GM12865 (cell line): ENCODE results near the gene SF3A1.

Experiments used
- DNase-seq: peaks from one replicate; pipeline ENCODE4 v3.0.0; 2010; ENCODE audit warnings: low read depth
- H3K4me3 ChIP-seq: 2 replicates; pipeline ENCODE4 v1.5.1; 2011; ENCODE audit warnings: mild to moderate bottlenecking, low read depth, low read length, control low read depth
- TF ChIP-seq, protein P1 (sequence below): IDR thresholded peaks from 2 replicates; pipeline ENCODE4 v1.5.1; 2011; ENCODE audit warnings: low read length, control low read depth, low read depth, inconsistent platforms; ENCODE audit not compliant: insufficient read depth; ENCODE audit errors: missing control alignments

SF3A1 gene

DNA sequence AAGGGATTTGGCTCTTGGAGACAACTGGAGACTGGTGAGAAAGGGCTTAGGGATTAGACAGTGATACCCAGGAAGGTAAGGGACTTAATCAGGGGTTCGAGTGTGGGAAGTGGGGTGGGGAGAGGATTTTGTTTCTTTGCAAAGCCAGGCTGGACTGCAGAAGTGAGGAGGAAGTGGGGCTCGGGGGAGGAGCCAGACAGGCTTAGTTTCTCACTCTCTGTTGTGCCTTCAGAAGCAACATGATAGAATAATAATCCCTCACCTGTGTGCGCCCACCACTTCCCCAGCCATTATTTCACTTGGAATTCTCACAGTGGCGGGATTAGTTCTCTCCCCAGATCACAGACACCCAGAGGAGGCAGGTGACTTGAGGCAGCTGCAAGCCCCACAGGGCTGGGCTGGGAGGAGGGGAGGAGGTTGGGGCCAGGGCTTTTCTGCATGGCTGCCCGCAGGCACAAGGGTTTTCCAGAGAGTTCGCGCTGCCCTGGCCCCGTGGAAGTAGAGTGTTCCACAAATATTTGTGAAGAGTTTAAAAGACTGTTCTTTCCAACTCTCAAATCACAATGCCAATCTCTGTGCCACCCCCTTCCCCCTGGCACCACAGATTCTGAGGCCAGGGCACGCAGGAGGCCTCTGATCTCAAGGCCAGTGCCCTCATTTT, 36.1 kb upstream of the SF3A1 start:
- no peak overlapping the region for H3K4me3 ChIP-seq
- TF ChIP-seq, protein P1, sequence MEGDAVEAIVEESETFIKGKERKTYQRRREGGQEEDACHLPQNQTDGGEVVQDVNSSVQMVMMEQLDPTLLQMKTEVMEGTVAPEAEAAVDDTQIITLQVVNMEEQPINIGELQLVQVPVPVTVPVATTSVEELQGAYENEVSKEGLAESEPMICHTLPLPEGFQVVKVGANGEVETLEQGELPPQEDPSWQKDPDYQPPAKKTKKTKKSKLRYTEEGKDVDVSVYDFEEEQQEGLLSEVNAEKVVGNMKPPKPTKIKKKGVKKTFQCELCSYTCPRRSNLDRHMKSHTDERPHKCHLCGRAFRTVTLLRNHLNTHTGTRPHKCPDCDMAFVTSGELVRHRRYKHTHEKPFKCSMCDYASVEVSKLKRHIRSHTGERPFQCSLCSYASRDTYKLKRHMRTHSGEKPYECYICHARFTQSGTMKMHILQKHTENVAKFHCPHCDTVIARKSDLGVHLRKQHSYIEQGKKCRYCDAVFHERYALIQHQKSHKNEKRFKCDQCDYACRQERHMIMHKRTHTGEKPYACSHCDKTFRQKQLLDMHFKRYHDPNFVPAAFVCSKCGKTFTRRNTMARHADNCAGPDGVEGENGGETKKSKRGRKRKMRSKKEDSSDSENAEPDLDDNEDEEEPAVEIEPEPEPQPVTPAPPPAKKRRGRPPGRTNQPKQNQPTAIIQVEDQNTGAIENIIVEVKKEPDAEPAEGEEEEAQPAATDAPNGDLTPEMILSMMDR: no peak
- peak; percentile 41 for DNase-seq

DNA sequence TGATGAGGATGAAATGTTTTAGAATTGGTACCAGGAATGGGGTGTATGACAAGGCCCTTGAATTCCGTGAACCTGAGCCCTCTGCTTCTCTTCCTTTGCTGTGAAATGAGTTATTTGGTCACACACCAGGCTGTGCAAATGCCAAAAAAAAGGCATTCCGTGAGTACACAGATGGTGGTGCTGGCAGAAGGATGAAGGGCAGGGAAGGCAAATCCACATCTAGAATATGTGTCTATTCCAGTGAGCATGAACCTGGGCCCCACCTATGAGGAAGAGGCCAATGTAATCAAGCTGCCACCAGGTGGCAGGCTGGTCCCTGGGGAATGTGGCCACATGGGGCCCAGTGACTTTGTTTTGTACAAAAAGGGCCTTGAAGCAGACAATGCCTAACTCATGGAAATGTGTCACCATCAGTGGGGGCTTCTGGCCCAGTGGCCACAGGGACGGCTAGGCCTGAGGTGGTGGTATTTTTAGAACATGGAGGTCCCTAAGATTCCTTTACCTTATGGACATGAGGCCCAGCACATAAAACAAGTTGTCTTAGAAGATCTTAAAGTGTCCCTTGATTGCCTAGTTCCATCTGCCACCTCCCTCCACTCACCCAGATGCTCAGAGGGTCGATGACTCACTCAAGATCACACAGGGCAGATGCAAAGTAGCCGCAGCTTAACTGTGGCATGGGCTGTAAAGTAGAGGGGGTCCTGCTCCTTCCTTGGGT, 34.4 kb upstream of the SF3A1 start:
- H3K4me3 ChIP-seq: no peak overlapping the region
- TF ChIP-seq, protein P1: peak; percentile 83
- DNase-seq: peak; percentile 89

DNA sequence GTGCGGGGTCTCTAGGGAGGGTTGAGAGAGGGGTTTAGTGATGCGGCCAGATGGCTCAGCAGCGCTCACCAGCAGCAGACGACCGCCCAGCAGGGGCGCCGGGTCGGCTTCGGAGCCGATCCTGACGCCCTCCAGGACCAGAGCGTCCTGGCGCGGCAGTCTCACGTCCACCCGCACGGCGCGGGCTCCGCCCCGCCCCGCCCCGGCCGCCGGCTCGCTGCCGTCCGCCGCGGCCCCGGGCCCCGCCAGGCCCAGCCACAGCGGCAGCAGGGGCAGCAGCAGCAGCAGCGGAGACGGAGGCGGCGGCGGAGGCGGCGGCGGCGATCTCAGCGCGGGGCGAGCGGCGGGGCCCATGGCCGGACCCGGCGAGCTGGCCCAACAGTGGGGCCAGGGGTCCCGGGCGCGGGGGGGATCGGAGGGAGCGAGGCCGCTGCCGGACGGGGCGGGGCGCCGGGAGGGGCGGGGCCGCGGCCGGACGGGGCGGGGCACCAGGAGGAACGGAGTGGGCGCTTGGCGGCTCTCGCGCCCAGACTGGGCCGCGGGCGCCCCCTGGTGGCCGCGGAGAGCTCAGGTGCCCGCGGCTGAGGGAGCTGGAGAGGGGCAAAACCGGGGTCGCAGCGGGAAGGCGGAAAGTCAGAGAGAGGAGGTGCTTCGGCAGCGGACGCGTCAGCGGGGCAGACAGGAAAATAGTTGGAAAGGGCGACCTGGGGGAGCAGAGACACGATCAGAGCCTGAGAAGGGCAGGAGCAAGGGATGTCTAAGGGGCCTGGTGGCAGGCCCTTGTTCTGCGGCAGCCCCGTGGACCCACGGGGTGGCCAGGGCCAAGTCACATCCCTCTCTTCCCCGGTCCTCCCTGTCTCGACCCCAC, 30.5 kb upstream of the SF3A1 start, which contains the start of gene RNF215:
Gene RNF215, minus strand, starts transcription at position 452 of the 868 bp plus-strand sequence. Its CDS starts 98 bp downstream, at position 354.
- TF ChIP-seq, protein P1: peak; percentile 80
- DNase-seq: peak; percentile 87

DNA sequence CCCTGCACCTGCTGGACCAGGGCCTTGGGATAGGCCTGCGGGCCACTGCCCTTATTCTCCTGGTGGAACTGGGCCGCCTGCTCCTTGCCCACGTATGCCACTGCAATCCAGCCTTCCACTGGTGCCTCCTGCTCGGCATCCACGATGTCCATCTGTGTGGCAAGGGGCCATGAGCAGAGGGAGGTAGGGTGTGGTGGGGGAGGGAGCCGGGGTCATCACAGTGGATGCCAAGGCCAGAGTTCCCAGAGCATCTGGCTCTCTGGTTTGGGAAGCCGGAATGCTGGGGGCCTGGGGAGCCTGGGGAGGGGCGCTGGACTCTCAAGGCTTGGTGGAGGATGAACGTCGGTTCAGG, 29.9 kb upstream of the SF3A1 start:
- no peak for DNase-seq
- peak overlapping the region; percentile 64 for H3K4me3 ChIP-seq
- TF ChIP-seq, protein P1: no peak

More for the DNA sequence above, 30.5 kb upstream of the SF3A1 start, which contains the start of gene RNF215:
- peak within 1 kb of the TSS; percentile 64 for H3K4me3 ChIP-seq

DNA sequence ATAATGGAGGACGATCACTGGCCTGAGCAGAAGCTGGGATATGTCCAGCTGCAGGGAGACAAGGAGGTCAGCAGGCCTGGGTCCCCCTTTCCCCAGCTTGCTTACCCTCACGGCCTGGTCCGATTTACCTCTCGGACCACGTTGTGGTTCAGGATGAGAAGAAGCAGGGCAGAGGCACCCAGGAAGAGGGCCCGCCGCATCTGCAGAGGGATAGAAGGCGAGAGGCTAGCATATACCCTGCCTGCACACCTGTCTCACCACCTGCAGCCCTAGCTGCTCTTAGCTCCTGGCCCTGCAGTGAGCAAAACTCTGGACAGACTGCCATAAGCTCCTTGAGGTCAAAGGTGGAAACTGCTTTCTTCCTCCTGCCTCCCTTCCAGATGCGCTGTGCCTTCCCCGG, 29.2 kb upstream of the SF3A1 start:
- no peak for DNase-seq
- no peak overlapping the region for H3K4me3 ChIP-seq
- TF ChIP-seq, protein P1: no peak

DNA sequence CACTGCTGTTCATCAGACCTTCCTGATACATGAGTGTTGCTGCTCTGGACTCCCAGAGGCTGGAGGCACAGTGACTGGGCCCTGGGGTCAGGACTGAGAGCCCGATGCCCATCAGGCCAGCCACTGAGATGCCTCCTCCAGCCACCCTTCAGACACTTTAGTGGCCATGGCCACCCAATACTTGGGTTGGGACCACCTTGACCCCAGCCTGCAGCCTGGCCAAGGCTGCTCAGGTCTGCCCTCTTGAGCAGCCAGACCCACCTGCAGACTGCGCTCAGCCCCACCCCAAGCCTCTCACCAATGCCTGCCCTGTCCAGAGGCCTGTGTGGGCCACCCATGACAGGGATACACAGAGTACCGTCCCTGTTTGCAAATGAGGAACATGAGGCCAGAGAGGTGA, 26.4 kb upstream of the SF3A1 start:
- H3K4me3 ChIP-seq: no peak overlapping the region

More for the DNA sequence above, 26.4 kb upstream of the SF3A1 start:
- TF ChIP-seq, protein P1: no peak
- DNase-seq: no peak
